GM06990 (cell line): ENCODE data around the gene RNLS.
"Not testable (repeated sequence)": the region's sequence is repeated elsewhere in the genome, so short reads cannot be mapped to it uniquely, and the experiment has no call there.

Source experiments
- DNase-seq: peaks from one replicate; pipeline ENCODE4 v3.0.0-alpha.2; 2011; ENCODE audit not compliant: insufficient read length; ENCODE audit errors: extremely low read depth
- H3K27me3 ChIP-seq: replicated peaks from 2 replicates; pipeline ENCODE4 v1.6.0; 2011; ENCODE audit warnings: low read length; ENCODE audit not compliant: control insufficient read depth, insufficient read depth
- H3K36me3 ChIP-seq: 2 replicates; pipeline ENCODE4 v1.5.1; 2011; ENCODE audit warnings: low read length; ENCODE audit not compliant: control insufficient read depth, insufficient read depth
- H3K4me3 ChIP-seq: replicated peaks from 2 replicates; pipeline ENCODE4 v1.5.1; 2011; ENCODE audit warnings: low read depth, mild to moderate bottlenecking, control low read depth, low read length
- CTCF ChIP-seq: IDR thresholded peaks from 2 replicates; pipeline ENCODE4 v1.5.1; 2011; ENCODE audit warnings: low read length, control low read depth, mild to moderate bottlenecking, inconsistent platforms; ENCODE audit not compliant: insufficient read depth, poor library complexity, severe bottlenecking

The RNLS gene

GRCh38 chr10:88286030-88286429 lies 297.1 kb downstream of the RNLS start:
- no peaks in the 10 kb centered on the region for H3K36me3 ChIP-seq
- TF ChIP-seq CTCF = no peak
- H3K4me3 ChIP-seq = no peak overlapping the region
- H3K27me3 ChIP-seq = no peaks in the 10 kb centered on the region
- no peak for DNase-seq

GRCh38 chr10:88281592-88282347 lies 301.3 kb downstream of the RNLS start:
- no peak overlapping the region for H3K4me3 ChIP-seq
- no peak for DNase-seq
- H3K36me3 ChIP-seq = no peaks in the 10 kb centered on the region
- TF ChIP-seq CTCF = no peak
- H3K27me3 ChIP-seq = no peaks in the 10 kb centered on the region

GRCh38 chr10:88280518-88280917 lies 302.6 kb downstream of the RNLS start:
- DNase-seq = no peak
- TF ChIP-seq CTCF = no peak
- no peak overlapping the region for H3K4me3 ChIP-seq
- no peaks in the 10 kb centered on the region for H3K27me3 ChIP-seq
- no peaks in the 10 kb centered on the region for H3K36me3 ChIP-seq

- TF ChIP-seq CTCF = no peak
- Histone ChIP-seq H3K4me3 (no peak overlapping the region), H3K36me3 (no peaks in the 10 kb centered on the region), H3K27me3 (no peaks in the 10 kb centered on the region)
- no peak for DNase-seq
Observed at GRCh38 chr10:88278912-88279311, 304.2 kb downstream of the RNLS start.

- not testable (repeated sequence) for H3K4me3 ChIP-seq, H3K36me3 ChIP-seq, DNase-seq, H3K27me3 ChIP-seq
Observed at GRCh38 chr10:88276945-88277344, 306.2 kb downstream of the RNLS start.

GRCh38 chr10:88274286-88274685 lies 308.8 kb downstream of the RNLS start:
- Histone ChIP-seq H3K4me3 (no peak overlapping the region), H3K27me3 (no peaks in the 10 kb centered on the region), H3K36me3 (no peaks in the 10 kb centered on the region)
- no peak for DNase-seq
- TF ChIP-seq CTCF = no peak
